ENCODE measurements around the gene MLN. TPM values are rescaled to one million over a fixed set of nuclear protein-coding genes. Genes with fewer than 3 reads are reported as not detected.

The MLN gene
- total RNA-seq, 2 experiments from 2014 or later, result not detected

DNA sequence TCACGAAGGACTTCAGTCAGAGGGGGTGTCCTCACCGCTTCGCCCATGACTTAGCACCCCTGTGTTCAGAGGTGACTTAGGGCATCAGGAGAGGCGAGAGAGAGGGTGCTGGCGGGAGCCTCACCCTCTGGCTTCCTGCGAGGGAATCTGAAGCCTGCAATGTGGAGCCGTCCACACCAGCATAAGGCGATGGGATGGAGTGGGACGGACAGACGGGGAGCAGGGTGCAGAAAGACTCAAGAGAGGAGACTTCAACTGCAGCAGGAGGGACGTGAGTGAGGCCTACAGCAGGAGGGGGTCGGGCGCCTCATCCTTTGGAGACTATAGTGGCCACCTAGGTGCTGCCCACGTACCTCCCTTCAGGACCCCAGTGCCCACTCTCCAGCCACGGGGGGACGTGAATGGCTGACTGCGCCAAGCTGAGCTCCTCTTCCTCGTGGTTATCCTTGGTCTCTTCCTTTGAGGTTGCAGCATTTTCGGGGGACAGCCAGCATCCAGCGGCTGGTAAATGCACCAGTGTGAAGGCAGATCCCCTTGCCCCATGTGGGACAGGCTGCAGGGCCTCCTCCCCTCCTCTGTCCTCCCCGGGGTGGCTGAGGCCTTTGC lies 26.9 kb upstream of the MLN start:
- H3K36me3 Mint-ChIP-seq (ENCODE audit: low read depth), result no peaks in the 10 kb centered on the region
- H3K4me1 Mint-ChIP-seq, result no peaks in the 10 kb centered on the region
- DNase-seq, result no peak

DNA sequence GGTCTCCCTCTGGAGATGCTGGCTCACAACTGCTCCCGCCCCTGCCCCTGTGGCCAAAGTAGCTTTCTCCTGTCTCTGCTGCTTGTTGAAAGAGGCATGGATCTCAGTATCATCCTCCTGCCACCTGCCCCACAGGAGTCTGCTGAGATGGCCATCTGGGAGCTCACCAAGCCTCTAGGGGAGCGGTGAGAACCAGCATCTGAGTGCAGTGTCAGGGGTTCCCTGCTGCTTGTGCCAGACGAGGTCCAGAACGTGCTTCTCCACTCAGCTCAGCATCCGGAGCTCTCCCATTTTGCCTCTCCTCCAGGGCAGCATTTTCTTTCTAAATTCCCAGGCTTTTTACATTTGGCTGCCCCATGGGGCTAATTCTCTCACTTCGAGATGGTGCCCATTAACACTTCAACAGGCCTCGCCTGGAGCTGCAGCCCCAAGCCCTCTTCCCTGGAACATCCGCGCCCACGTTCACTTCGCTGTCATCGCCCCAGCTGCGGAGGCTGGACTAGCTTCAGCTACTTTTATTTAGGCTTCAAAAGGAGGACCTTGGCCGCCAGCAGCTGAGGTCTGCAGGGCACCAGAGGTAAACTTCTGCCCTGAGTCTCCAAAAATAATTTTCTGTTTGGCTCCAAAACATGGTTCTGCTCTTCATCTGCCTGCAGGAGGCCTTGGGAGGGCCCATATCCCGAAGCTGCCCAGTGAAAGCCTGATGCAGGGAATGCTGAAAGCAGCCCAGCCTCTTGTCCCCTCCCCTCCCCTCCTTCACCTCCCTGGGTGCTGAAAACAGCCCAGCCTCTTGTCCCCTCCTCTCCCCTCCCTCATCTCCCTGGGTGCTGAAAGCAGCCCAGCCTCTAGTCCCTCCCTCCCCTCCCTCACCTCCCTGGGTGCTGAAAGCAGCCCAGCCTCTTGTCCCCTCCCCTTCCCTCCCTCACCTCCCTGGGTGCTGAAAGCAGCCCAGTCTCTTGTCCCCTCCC lies 25.2 kb upstream of the MLN start:
- DNase-seq, result no peak
- CTCF ChIA-PET, result interaction anchor here (2.1 kb wide), 1 partner anchor 12 kb away, joined by 5 read pairs; no protein-coding TSS in a partner anchor
- Mint-ChIP-seq H3K9me3 (no peaks in the 10 kb centered on the region), H3K4me3 (no peak overlapping the region), H3K27me3 (peaks cover 20% of the 10 kb centered on the region), H3K27ac (no peak overlapping the region), H3K36me3 (ENCODE audit: low read depth) (no peaks in the 10 kb centered on the region), H3K4me1 (no peaks in the 10 kb centered on the region)
- POLR2A ChIA-PET, result no interaction called here

More for the DNA sequence above, 26.9 kb upstream of the MLN start:
- Mint-ChIP-seq H3K9me3 (no peaks in the 10 kb centered on the region), H3K4me3 (no peak overlapping the region), H3K27me3 (peaks cover 20% of the 10 kb centered on the region), H3K27ac (no peak overlapping the region)
- CTCF ChIA-PET, result no interaction called here
- POLR2A ChIA-PET, result no interaction called here

DNA sequence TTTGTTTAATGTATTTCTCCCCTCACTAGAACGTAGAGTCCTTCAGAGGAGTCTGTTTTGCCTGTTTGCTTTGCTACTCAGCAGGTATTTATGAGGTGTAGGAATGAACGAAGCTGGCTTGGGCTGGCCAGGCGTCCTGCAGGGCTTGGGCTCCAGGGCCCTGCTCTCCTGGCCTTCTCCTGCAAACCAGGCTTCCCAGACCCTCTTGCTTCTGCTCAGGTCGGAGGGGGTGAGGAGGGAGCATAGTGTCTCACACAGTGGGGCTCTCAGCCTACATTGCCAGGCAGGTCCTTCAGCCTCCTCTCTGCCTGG lies 24.6 kb upstream of the MLN start:
- Mint-ChIP-seq H3K4me1 (no peaks in the 10 kb centered on the region), H3K27me3 (peaks cover 20% of the 10 kb centered on the region), H3K27ac (no peak overlapping the region), H3K9me3 (no peaks in the 10 kb centered on the region), H3K4me3 (no peak overlapping the region), H3K36me3 (ENCODE audit: low read depth) (no peaks in the 10 kb centered on the region)
- ChIA-PET POLR2A (no interaction called here), CTCF (interaction anchor here (2.1 kb wide), 1 partner anchor 12 kb away, joined by 5 read pairs; no protein-coding TSS in a partner anchor)
- DNase-seq, result no peak

DNA sequence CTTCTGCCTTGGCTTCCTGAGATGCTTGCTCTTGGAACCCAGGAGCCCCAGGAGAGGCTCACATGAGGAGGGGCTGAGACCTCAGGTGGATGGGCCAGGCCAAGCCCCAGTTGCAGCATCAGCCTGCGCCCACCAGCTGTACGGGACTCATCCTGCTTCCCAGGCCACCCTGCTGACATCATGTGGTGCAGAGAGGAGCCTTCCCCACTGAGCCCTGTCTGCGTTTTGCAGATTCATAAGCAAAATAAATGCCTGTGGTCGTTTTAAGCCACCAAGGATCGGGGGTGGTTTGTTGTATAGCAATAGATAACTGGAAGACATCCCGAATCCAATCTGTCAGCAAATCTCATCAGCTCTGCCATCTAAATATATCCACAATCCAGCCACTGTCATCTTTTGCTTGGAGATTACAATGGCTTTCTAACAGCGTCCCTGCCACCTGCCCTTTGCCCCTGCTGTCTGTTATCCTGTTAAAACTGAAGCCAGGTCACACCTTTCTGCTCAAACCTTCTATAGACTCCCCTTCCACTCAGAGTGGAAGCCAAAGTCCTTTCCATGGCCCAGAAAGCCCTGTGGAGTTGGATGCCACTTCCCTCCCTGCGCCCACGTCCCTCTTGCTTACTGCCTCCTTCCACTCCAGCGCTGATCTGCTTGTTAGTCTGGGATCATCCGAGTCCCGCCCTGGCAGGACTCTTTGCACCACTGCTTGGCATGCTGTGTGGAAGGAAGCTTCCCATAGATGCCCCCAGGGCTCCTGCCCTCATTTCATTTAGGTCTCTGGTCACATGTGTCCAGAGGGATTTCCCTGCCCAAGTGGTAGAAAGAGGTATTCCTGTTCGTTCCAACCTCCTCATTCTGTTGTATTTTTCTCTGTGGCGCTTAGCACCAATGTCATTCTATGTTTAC lies 24.0 kb upstream of the MLN start:
- ChIA-PET CTCF (interaction anchor here (0.6 to 2.1 kb wide), 2 partner anchors 11 to 24 kb away, joined by 3 to 5 read pairs; no protein-coding TSS in a partner anchor), POLR2A (no interaction called here)
- H3K27me3 Mint-ChIP-seq, result peaks cover 20% of the 10 kb centered on the region
- H3K27ac Mint-ChIP-seq, result no peak overlapping the region
- H3K4me3 Mint-ChIP-seq, result no peak overlapping the region
- no peak for DNase-seq
- no peaks in the 10 kb centered on the region for H3K36me3 Mint-ChIP-seq (ENCODE audit: low read depth)
- no peaks in the 10 kb centered on the region for H3K9me3 Mint-ChIP-seq
- no peaks in the 10 kb centered on the region for H3K4me1 Mint-ChIP-seq

DNA sequence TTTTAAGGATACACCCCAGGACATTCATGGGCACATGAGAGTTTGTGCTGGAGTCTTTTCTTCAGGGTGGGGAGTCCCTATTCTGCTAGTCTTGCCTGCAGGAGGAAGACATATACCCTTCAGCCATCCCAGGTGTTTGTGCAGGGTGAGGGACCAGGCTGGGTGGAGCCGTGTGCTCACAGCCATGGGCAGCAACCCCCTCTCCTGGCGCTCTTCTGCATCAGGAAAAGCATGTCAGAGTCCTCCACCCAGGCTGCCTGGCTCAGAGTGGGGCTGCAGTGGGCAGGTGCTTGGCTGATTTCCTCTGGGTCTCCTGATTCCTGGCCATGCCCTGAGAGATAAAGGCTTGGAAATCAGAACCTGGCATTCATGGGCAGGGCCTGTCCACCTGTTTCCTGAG lies 22.7 kb upstream of the MLN start:
- ChIA-PET POLR2A (no interaction called here), CTCF (no interaction called here)
- no peak for DNase-seq
- no peaks in the 10 kb centered on the region for H3K36me3 Mint-ChIP-seq (ENCODE audit: low read depth)
- peaks cover 20% of the 10 kb centered on the region for H3K27me3 Mint-ChIP-seq
- no peaks in the 10 kb centered on the region for H3K4me1 Mint-ChIP-seq
- no peak overlapping the region for H3K27ac Mint-ChIP-seq
- no peaks in the 10 kb centered on the region for H3K9me3 Mint-ChIP-seq
- no peak overlapping the region for H3K4me3 Mint-ChIP-seq

DNA sequence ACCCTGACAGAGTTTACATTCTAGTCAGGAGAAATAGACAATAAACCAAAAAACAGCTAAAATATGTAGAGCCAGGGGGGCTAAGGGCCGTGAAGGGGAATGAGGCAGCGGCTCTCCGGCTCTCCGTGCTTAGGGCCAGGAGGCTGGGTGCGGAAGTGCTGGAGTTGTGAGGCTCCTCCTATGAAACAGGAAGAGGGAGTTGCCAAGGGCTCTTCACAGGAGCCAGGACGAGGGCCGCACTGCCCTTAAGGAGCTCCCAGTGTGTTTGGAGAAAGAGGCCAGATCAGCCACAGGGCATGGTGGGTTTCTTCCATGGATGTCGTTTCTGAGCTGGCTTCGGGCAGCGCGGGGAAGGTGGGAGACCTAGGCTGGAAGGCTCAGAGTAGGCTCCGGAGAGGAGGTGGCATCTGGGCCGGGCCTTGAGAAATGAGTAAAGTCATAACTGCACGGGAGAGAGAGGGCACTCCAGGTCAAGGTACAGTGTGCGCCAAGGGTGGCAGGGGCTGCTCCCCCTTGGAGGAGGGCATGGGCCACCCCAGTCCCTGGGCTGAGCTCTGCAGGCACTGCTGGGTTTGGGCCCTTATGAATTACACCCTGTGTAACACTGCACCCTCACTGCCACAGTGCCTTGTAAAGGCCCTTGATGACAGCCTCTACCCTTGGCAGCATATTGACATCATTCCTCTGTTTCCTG lies 20.8 kb upstream of the MLN start:
- no peaks in the 10 kb centered on the region for H3K36me3 Mint-ChIP-seq (ENCODE audit: low read depth)
- H3K27me3 Mint-ChIP-seq, result peaks cover 18% of the 10 kb centered on the region
- ChIA-PET CTCF (no interaction called here), POLR2A (no interaction called here)
- H3K4me1 Mint-ChIP-seq, result peaks cover 4% of the 10 kb centered on the region
- no peaks in the 10 kb centered on the region for H3K9me3 Mint-ChIP-seq
- no peak overlapping the region for H3K4me3 Mint-ChIP-seq
- no peak for DNase-seq
- H3K27ac Mint-ChIP-seq, result no peak overlapping the region

DNA sequence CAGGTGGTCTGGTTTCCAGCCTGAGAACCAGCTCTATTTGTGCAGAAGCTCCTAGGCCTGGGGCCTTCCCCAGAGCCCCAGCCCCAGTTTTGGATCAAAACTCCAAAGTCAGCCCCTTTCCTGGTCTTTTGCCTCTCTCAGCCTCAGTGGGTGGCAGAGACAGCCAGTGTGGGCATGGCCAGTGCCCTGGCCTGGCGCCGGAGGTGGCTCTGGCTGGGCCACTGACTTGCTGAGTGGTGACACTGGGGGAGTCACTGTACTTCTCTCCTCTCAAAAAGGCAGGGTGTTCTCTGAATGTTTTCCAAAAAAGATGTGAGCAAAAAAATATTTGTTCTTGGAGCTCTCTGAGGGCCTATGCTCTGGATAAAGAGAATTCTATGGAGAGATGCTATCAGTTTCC lies 20.0 kb upstream of the MLN start:
- Mint-ChIP-seq H3K27ac (no peak overlapping the region), H3K4me1 (peaks cover 4% of the 10 kb centered on the region), H3K4me3 (no peak overlapping the region), H3K27me3 (peaks cover 14% of the 10 kb centered on the region), H3K9me3 (no peaks in the 10 kb centered on the region), H3K36me3 (ENCODE audit: low read depth) (no peaks in the 10 kb centered on the region)
- CTCF ChIA-PET, result no interaction called here
- no peak for DNase-seq
- POLR2A ChIA-PET, result interaction anchor here (0.7 kb wide), 1 partner anchor 50 kb away, joined by 4 read pairs; no protein-coding TSS in a partner anchor

DNA sequence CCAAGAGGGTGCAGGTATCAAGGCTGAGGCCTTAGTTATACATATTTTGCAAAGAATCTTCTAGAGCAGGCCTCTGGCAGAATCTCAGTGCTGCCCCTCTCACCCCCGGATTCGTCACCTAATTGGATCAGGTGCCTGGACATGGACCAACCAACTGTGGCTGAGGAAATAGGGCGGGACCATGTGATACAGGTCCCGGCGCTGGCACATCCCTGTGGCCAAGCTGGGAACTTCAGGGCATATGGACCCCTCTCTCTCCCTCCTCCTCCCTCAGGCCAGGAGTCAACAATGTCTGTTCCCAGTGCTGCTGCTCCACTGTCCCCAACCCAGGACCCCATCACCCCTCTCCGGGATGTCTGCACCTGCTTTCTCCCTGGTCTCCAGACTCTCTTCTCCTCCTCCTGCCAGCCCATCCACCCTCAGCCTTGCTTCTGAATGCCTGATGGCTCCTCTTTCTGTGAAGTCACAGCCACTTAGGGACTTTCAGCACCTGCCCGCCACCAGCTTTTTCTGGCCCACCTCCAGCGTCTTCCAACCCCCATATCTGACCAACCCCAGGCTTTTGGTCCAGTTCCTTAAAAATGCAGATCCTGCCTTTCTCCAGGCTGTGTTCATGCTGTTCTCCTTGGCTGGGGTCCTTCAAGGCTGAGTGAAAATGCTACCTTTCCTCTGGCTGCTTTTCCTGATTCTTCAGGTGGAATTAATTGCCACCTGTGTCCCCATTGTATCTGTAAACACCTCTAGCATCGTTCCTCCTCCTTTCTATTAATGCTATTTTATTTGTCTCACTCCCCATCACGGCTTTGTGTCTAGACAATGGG lies 19.0 kb upstream of the MLN start:
- no peak for DNase-seq

DNA sequence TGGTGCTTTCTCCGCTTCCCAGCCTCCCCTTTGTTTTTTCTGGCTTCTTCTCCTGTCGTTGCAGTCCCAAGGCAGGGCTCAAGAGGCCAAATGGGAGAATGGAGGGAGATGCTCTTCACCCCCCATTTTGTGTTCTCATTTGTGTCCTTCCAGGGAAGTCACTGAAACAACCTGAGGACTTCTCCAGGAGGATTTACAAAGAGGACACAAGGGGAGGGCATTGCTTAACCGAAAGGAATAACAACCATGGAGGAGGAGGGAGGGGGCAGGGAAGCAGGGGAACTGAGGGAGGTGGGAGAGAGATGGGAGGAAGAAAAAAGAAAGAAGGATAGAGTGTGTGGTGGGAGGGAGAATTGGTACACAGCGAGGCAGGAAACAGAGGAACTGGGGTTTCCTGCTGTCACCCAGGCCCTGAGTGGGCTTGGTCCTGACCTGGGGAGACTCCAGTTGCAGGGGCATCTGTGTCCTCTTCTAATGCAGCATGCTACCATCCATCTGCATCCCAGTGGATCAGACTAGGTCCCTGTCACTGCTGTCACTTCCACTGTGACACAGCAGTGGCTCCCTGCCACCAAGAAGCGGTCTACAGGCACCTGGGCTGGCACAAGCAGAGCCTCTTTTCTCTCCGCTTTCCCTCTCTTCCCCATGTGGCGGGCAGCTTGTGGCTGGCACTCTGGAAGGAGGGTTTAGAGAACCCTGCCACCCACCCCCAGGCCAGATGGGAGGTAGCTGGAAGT lies 17.1 kb upstream of the MLN start:
- CTCF ChIA-PET, result interaction anchor here (0.6 to 1.0 kb wide), 4 partner anchors 13 to 944 kb away, joined by 3 read pairs; no protein-coding TSS in a partner anchor
- POLR2A ChIA-PET, result no interaction called here
- H3K4me1 Mint-ChIP-seq, result peaks cover 9% of the 10 kb centered on the region
- peaks cover 7% of the 10 kb centered on the region for H3K27me3 Mint-ChIP-seq
- H3K9me3 Mint-ChIP-seq, result no peaks in the 10 kb centered on the region
- no peak for DNase-seq
- no peaks in the 10 kb centered on the region for H3K36me3 Mint-ChIP-seq (ENCODE audit: low read depth)
- H3K4me3 Mint-ChIP-seq, result no peak overlapping the region
- no peak overlapping the region for H3K27ac Mint-ChIP-seq

More for the DNA sequence above, 19.0 kb upstream of the MLN start:
- POLR2A ChIA-PET, result interaction anchor here (0.7 kb wide), 1 partner anchor 49 kb away, joined by 4 read pairs; no protein-coding TSS in a partner anchor
- peaks cover 9% of the 10 kb centered on the region for H3K4me1 Mint-ChIP-seq
- no peaks in the 10 kb centered on the region for H3K36me3 Mint-ChIP-seq (ENCODE audit: low read depth)
- peaks cover 5% of the 10 kb centered on the region for H3K27me3 Mint-ChIP-seq
- no peak overlapping the region for H3K27ac Mint-ChIP-seq
- no peak overlapping the region for H3K4me3 Mint-ChIP-seq
- CTCF ChIA-PET, result interaction anchor here (0.6 kb wide), 1 partner anchor 120 kb away, joined by 4 read pairs; no protein-coding TSS in a partner anchor
- H3K9me3 Mint-ChIP-seq, result no peaks in the 10 kb centered on the region

DNA sequence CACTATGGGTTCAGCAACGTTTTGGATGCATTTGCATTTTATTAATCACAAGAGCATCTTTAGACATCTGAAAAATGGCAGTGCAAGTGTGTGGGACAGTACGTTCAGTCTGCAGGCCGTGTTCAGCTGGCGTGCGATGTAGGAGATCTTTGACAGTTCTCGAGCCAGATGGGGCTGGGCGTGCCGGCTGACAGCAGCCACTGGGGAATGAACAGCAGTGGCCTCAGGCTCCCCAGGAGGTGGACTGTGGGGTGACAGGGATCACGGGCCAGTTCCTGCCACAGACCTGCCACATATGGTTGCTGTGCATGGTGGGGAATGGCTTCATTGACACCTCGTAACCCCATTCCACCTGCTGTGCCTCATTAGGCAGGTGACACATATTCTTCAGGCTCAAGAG lies 16.4 kb upstream of the MLN start:
- CTCF ChIA-PET, result interaction anchor here (0.6 to 1.7 kb wide), 4 partner anchors 13 to 945 kb away, joined by 3 to 4 read pairs (median 3); no protein-coding TSS in a partner anchor

DNA sequence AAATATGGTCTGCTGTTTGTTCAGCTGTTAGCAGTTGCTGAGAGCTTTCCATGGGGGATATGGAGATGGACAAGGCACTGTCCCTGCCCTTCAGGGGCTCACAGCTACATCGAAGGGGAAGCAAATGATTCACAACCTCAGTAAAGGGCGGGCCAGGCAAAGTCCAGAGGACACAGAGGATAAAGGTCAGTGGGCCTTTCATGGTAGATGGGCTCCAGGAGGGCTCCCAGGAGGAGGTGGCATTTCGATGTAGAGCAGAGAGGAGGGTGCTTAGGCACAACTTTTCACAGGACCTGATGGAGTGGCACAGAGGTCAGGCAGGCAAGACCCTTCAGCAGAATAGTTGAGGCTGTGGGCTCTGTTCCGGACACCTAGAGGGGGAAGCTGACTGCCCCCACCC lies 15.2 kb upstream of the MLN start:
- no peak for DNase-seq
- POLR2A ChIA-PET, result no interaction called here
- peaks cover 11% of the 10 kb centered on the region for H3K27me3 Mint-ChIP-seq
- no peak overlapping the region for H3K4me3 Mint-ChIP-seq
- H3K36me3 Mint-ChIP-seq (ENCODE audit: low read depth), result no peaks in the 10 kb centered on the region
- H3K9me3 Mint-ChIP-seq, result no peaks in the 10 kb centered on the region
- no peak overlapping the region for H3K27ac Mint-ChIP-seq
- H3K4me1 Mint-ChIP-seq, result peaks cover 9% of the 10 kb centered on the region
- CTCF ChIA-PET, result interaction anchor here (1.7 kb wide), 1 partner anchor 209 kb away, joined by 4 read pairs; no protein-coding TSS in a partner anchor

More for the DNA sequence above, 16.4 kb upstream of the MLN start:
- no peak for DNase-seq
- H3K36me3 Mint-ChIP-seq (ENCODE audit: low read depth), result no peaks in the 10 kb centered on the region
- no peak overlapping the region for H3K4me3 Mint-ChIP-seq
- no peaks in the 10 kb centered on the region for H3K9me3 Mint-ChIP-seq
- no peak overlapping the region for H3K27ac Mint-ChIP-seq
- peaks cover 9% of the 10 kb centered on the region for H3K4me1 Mint-ChIP-seq
- POLR2A ChIA-PET, result no interaction called here
- H3K27me3 Mint-ChIP-seq, result peaks cover 10% of the 10 kb centered on the region

Measured in activated CD4-positive, alpha-beta T cell treated with anti-CD3 and anti-CD28 coated beads, Interleukin-2, amount 10 ng/mL, durations not matched to agents 7 days and 5 days (primary cell).